ENCODE results near the gene PLET1. TPM values are rescaled to one million over a fixed set of nuclear protein-coding genes. Genes with fewer than 3 reads are reported as not detected.

Gene PLET1
- total and polyA plus RNA-seq, 2 donors (not counting 1 experiment from before 2014, with no cell fraction given) = not detected

GRCh38 chr11:112306230-112306629 is 45.6 kb upstream of the PLET1 start:
- no peaks in the 10 kb centered on the region for H3K9me3 ChIP-seq (ENCODE audit: control extremely low read depth in 1 of 3, control insufficient read depth in 2 of 3, insufficient read depth in 1 of 3, low read length in 2 of 3)
- Mint-ChIP-seq H3K27ac (no peak overlapping the region), H3K4me1 (no peaks in the 10 kb centered on the region), H3K27me3 (no peaks in the 10 kb centered on the region), H3K9me3 (ENCODE audit: insufficient read depth) (peaks cover 5% of the 10 kb centered on the region), H3K4me3 (no peak overlapping the region)
- no peak for DNase-seq
- no peak overlapping the region for H3K27ac ChIP-seq (ENCODE audit: low read length in 2 of 2)
- no CpG with 5 or more reads among the region's 1 CpG for WGBS (ENCODE audit: insufficient coverage)
- no peaks in the 10 kb centered on the region for H3K27me3 ChIP-seq (replicated peaks in 1 of 4; ENCODE audit: control extremely low read depth in 1 of 4, control insufficient read depth in 3 of 4, insufficient read depth in 4 of 4, low read length in 3 of 4)
- H3K79me2 ChIP-seq (ENCODE audit: control insufficient read depth, insufficient read depth, low read length) = no peaks in the 10 kb centered on the region
- H3K36me3 ChIP-seq (replicated peaks in 1 of 2; ENCODE audit: control extremely low read depth in 1 of 2, control insufficient read depth in 1 of 2, extremely low read depth in 1 of 2, insufficient read depth in 2 of 2, low read length in 1 of 2) = no peaks in the 10 kb centered on the region
- ChIA-PET CTCF (interaction anchor here (0.8 to 1.7 kb wide), 2 partner anchors 26 to 30 kb away, joined by 3 read pairs; no protein-coding TSS in a partner anchor), POLR2A (no interaction called here)
- intact Hi-C loops (cut with micrococcal nuclease) = no loop called here
- H2AFZ ChIP-seq (ENCODE audit: insufficient read depth, low read depth, low read length, poor library complexity, severe bottlenecking) = no peak overlapping the region
- H3K4me1 ChIP-seq (ENCODE audit: control insufficient read depth in 2 of 2, insufficient read depth in 2 of 2, low read length in 2 of 2) = no peaks in the 10 kb centered on the region
- ATAC-seq (ENCODE audit: low read depth) = no peak
- TF ChIP-seq CTCF (IDR thresholded peaks at IDR 0.05) = no peak
- TF ChIP-seq EZH2 (IDR thresholded peaks at IDR 0.05; ENCODE audit: borderline replicate concordance, insufficient read depth, low read depth, low read length, poor library complexity, severe bottlenecking) = no peak
- no peak overlapping the region for H3K9ac ChIP-seq (ENCODE audit: low read length)
- H3K4me3 ChIP-seq (ENCODE audit: control extremely low read depth in 1 of 5, extremely low read depth in 1 of 5, insufficient read depth in 1 of 5, low read depth in 2 of 5, low read length in 4 of 5) = no peak overlapping the region
- no peaks in the 10 kb centered on the region for H4K20me1 ChIP-seq (ENCODE audit: control insufficient read depth, insufficient read depth, low read length, poor library complexity, severe bottlenecking)
- H3K4me2 ChIP-seq (replicated peaks; ENCODE audit: low read depth, low read length, poor library complexity, severe bottlenecking) = no peak overlapping the region

DNA sequence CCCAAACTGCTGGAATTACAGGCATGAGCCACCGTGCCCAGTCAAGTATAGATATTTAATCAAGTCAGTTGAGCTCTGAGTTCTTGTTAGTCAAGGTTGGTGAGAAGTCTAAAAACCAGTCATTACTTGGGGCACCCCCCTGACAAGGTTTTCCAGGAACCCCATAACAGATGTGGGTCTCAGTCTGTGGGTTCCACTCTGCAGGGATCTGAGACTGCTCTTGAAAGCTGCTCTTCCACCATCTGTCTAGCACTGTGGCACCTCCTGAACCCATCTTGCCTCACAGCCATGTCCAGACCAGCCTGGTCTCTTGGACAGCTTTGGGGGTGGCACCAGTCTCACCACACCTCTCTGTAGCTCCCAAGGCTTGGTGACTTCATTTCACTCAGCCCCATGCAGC is 44.3 kb upstream of the PLET1 start:
- Histone ChIP-seq H4K20me1 (ENCODE audit: control insufficient read depth, insufficient read depth, low read length, poor library complexity, severe bottlenecking) (no peaks in the 10 kb centered on the region), H3K4me2 (replicated peaks; ENCODE audit: low read depth, low read length, poor library complexity, severe bottlenecking) (no peak overlapping the region), H3K79me2 (ENCODE audit: control insufficient read depth, insufficient read depth, low read length) (no peaks in the 10 kb centered on the region), H2AFZ (ENCODE audit: insufficient read depth, low read depth, low read length, poor library complexity, severe bottlenecking) (no peak overlapping the region), H3K27ac (ENCODE audit: low read length in 2 of 2) (no peak overlapping the region), H3K9me3 (ENCODE audit: control extremely low read depth in 1 of 3, control insufficient read depth in 2 of 3, insufficient read depth in 1 of 3, low read length in 2 of 3) (no peaks in the 10 kb centered on the region), H3K9ac (ENCODE audit: low read length) (no peak overlapping the region), H3K4me3 (ENCODE audit: control extremely low read depth in 1 of 5, extremely low read depth in 1 of 5, insufficient read depth in 1 of 5, low read depth in 2 of 5, low read length in 4 of 5) (no peak overlapping the region), H3K36me3 (replicated peaks in 1 of 2; ENCODE audit: control extremely low read depth in 1 of 2, control insufficient read depth in 1 of 2, extremely low read depth in 1 of 2, insufficient read depth in 2 of 2, low read length in 1 of 2) (no peaks in the 10 kb centered on the region), H3K4me1 (ENCODE audit: control insufficient read depth in 2 of 2, insufficient read depth in 2 of 2, low read length in 2 of 2) (no peaks in the 10 kb centered on the region), H3K27me3 (replicated peaks in 1 of 4; ENCODE audit: control extremely low read depth in 1 of 4, control insufficient read depth in 3 of 4, insufficient read depth in 4 of 4, low read length in 3 of 4) (no peaks in the 10 kb centered on the region)
- ChIA-PET POLR2A (no interaction called here), CTCF (interaction anchor here (1.7 kb wide), 1 partner anchor 24 kb away, joined by 3 read pairs; no protein-coding TSS in a partner anchor)
- no CpG with 5 or more reads among the region's 1 CpG for WGBS (ENCODE audit: insufficient coverage)
- no peak overlapping the region for H3K4me3 Mint-ChIP-seq
- ATAC-seq (ENCODE audit: low read depth) (no peak), DNase-seq (no peak)
- H3K27me3 Mint-ChIP-seq = no peaks in the 10 kb centered on the region
- TF ChIP-seq EZH2 (IDR thresholded peaks at IDR 0.05; ENCODE audit: borderline replicate concordance, insufficient read depth, low read depth, low read length, poor library complexity, severe bottlenecking) (no peak), CTCF (IDR thresholded peaks at IDR 0.05) (no peak)
- peaks cover 5% of the 10 kb centered on the region for H3K9me3 Mint-ChIP-seq (ENCODE audit: insufficient read depth)
- intact Hi-C loops (cut with micrococcal nuclease) = no loop called here
- no peak overlapping the region for H3K27ac Mint-ChIP-seq
- H3K4me1 Mint-ChIP-seq = no peaks in the 10 kb centered on the region

All from B cell (primary cell).